Mesenchymal stem cell (in vitro differentiated cells and primary cell): ENCODE results near the gene WFDC6.

Experiments used
- DNase-seq: peaks from one replicate; pipeline ENCODE4 v3.0.0-alpha.2; 2013
- H2AFZ ChIP-seq: one replicate; pipeline ENCODE4 v1.6.1; 2013; ENCODE audit warnings: low read depth, mild to moderate bottlenecking, control low read depth, inconsistent platforms, low read length, moderate library complexity
- H2AK5ac ChIP-seq: 2 replicates; pipeline ENCODE4 v1.6.1; 2013; ENCODE audit warnings: low read length, moderate library complexity, mild to moderate bottlenecking, inconsistent platforms; ENCODE audit not compliant: severe bottlenecking
- H2BK120ac ChIP-seq: one replicate; pipeline ENCODE4 v1.6.1; 2013; ENCODE audit warnings: low read depth, mild to moderate bottlenecking, inconsistent platforms, low read length, moderate library complexity
- H2BK12ac ChIP-seq, 2 experiments: one replicate each; pipeline ENCODE4 v1.6.1; 2013; ENCODE audit warnings: inconsistent platforms in 2 of 2, low read length in 2 of 2, mild to moderate bottlenecking in 2 of 2, moderate library complexity in 2 of 2, control low read depth in 1 of 2
- H2BK15ac ChIP-seq: one replicate; pipeline ENCODE4 v1.6.1; 2013; ENCODE audit warnings: mild to moderate bottlenecking, low read depth, inconsistent platforms; ENCODE audit not compliant: poor library complexity, severe bottlenecking
- H2BK5ac ChIP-seq: 2 replicates; pipeline ENCODE4 v1.6.1; 2013; ENCODE audit warnings: low read depth, mild to moderate bottlenecking, low read length, control low read depth, inconsistent platforms; ENCODE audit not compliant: poor library complexity, severe bottlenecking
- H3K14ac ChIP-seq, 2 experiments: one replicate each; pipeline ENCODE4 v1.6.1; 2013; ENCODE audit warnings: inconsistent platforms in 2 of 2, low read length in 2 of 2, control low read depth in 1 of 2, mild to moderate bottlenecking in 1 of 2, moderate library complexity in 1 of 2
- H3K18ac ChIP-seq, 2 experiments: one replicate each; pipeline ENCODE4 v1.6.1; 2013; ENCODE audit warnings: inconsistent platforms in 2 of 2, low read length in 2 of 2, control low read depth in 1 of 2, low read depth in 1 of 2, mild to moderate bottlenecking in 1 of 2
- H3K23ac ChIP-seq, 2 experiments: one replicate each; pipeline ENCODE4 v1.6.1; 2013; ENCODE audit warnings: inconsistent platforms in 2 of 2, low read length in 2 of 2, mild to moderate bottlenecking in 2 of 2, moderate library complexity in 2 of 2, control low read depth in 1 of 2
- H3K27ac ChIP-seq: 2 replicates; pipeline ENCODE4 v1.5.1; 2013; ENCODE audit warnings: mild to moderate bottlenecking, moderate library complexity, low read length, control low read depth, inconsistent platforms; ENCODE audit not compliant: poor library complexity, severe bottlenecking
- H3K27me3 ChIP-seq, 2 experiments: 2 replicates each; pipeline versions ENCODE4 v1.6.1 to v1.7.0; 2013; ENCODE audit warnings: low read length in 2 of 2, mild to moderate bottlenecking in 2 of 2, moderate library complexity in 2 of 2, control low read depth in 1 of 2, inconsistent platforms in 1 of 2; ENCODE audit not compliant: control insufficient read depth in 1 of 2, insufficient read depth in 1 of 2
- H3K36me3 ChIP-seq, 2 experiments: 2 replicates each; pipeline versions ENCODE4 v1.6.1 to v1.7.0; 2013; ENCODE audit warnings: low read length in 2 of 2, control low read depth in 1 of 2, inconsistent platforms in 1 of 2, low read depth in 1 of 2, mild to moderate bottlenecking in 1 of 2; ENCODE audit not compliant: insufficient read depth in 2 of 2, control insufficient read depth in 1 of 2
- H3K4ac ChIP-seq, 2 experiments: one replicate each; pipeline ENCODE4 v1.6.1; 2013; ENCODE audit warnings: inconsistent platforms in 2 of 2, low read length in 2 of 2, mild to moderate bottlenecking in 2 of 2, moderate library complexity in 2 of 2, control low read depth in 1 of 2, low read depth in 1 of 2
- H3K4me1 ChIP-seq: 2 replicates; pipeline ENCODE4 v1.6.1; 2013; ENCODE audit warnings: low read depth, low read length, control low read depth; ENCODE audit not compliant: control insufficient read depth, insufficient read depth
- H3K4me2 ChIP-seq: 2 replicates; pipeline ENCODE4 v1.6.1; 2013; ENCODE audit warnings: low read length, mild to moderate bottlenecking, inconsistent platforms; ENCODE audit not compliant: poor library complexity, severe bottlenecking
- H3K4me3 ChIP-seq, 2 experiments: 2 replicates each; pipeline versions ENCODE4 v1.5.1 to v1.7.0; 2013; ENCODE audit warnings: low read length in 2 of 2, mild to moderate bottlenecking in 2 of 2, control low read depth in 1 of 2, low read depth in 1 of 2; ENCODE audit not compliant: insufficient read depth in 1 of 2
- H3K79me1 ChIP-seq: replicated peaks from 2 replicates; pipeline ENCODE4 v1.6.1; 2013; ENCODE audit warnings: mild to moderate bottlenecking, control low read depth, low read length, inconsistent platforms; ENCODE audit not compliant: poor library complexity, severe bottlenecking
- H3K9ac ChIP-seq: 2 replicates; pipeline ENCODE4 v1.7.0; 2013; ENCODE audit warnings: mild to moderate bottlenecking, low read length, moderate library complexity
- H3K9me3 ChIP-seq: 2 replicates; pipeline ENCODE4 v1.7.0; 2013; ENCODE audit warnings: mild to moderate bottlenecking, low read length; ENCODE audit not compliant: control insufficient read depth
- H4K8ac ChIP-seq: one replicate; pipeline ENCODE4 v1.6.1; 2013; ENCODE audit warnings: inconsistent platforms, mild to moderate bottlenecking, low read length, moderate library complexity
- H4K91ac ChIP-seq: one replicate; pipeline ENCODE4 v1.6.1; 2013; ENCODE audit warnings: mild to moderate bottlenecking, low read length, inconsistent platforms
- WGBS: methylation state at CpG from one replicate; pipeline ENCODE4 v1.1.7; 2013; ENCODE audit warnings: mixed read lengths; 5-methylcytosine and 5-hydroxymethylcytosine counted together

The WFDC6 gene

DNA sequence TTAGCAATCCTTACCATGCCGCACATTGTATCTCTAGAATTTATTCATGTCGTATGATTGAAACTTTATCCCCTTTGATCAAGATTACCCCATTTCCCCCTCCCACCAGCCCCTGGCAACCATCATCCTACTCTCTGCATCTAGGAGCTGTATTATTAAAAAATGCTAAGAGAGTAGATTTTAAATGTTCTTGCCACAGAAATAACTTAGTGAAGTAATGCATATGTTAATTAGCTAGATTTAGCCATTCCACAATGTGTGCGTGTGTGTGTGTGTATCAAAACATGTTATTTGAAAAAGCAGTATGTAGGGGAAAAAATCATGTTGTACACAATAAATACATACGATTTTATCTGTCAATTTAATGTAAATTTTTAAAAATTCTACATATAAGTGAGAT is 12.0 kb downstream of the WFDC6 start:
- Histone ChIP-seq H4K91ac (no peak overlapping the region), H4K8ac (no peak overlapping the region), H3K14ac (no peak overlapping the region), H2BK5ac (no peak overlapping the region), H3K9me3 (no peaks in the 10 kb centered on the region), H3K4me3 (no peak overlapping the region), H2AK5ac (no peak overlapping the region), H3K27ac (no peak overlapping the region), H3K23ac (no peak overlapping the region), H3K4me2 (no peak overlapping the region), H3K4ac (no peak overlapping the region), H3K27me3 (peaks cover 22 to 41% of the 10 kb centered on the region in 2 experiments), H3K79me1 (no peaks in the 10 kb centered on the region), H3K4me1 (no peaks in the 10 kb centered on the region), H3K18ac (no peak overlapping the region), H2AFZ (no peak overlapping the region), H2BK12ac (no peak overlapping the region), H3K36me3 (no peaks in the 10 kb centered on the region), H2BK15ac (no peak overlapping the region), H2BK120ac (no peak overlapping the region), H3K9ac (no peak overlapping the region)
- no peak for DNase-seq
- WGBS, result 100% methylated on average over 2 of the region's 4 CpGs

DNA sequence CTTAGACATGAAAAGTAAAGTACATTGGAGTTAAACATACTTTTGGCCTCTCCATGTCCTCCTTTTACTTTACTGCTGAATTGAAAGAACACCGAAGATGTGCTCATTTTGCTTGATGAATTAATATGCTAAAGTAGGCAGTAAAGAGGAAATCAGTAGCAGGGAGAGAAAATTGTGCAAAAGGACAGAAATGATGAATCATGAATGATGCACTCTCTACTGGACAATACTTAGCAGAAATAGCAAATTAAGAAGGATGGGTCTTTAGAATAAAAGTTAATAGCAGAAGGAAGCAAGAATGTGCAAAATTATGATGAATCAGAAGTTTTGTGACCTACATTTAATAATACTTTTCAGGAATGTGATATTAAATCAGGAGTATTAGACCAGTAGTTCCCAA is 15.5 kb downstream of the WFDC6 start:
- no peak overlapping the region for H3K9ac ChIP-seq
- H3K4me2 ChIP-seq, result no peak overlapping the region

GRCh38 chr20:45518282-45518681 is 21.0 kb downstream of the WFDC6 start:
- H2BK12ac ChIP-seq, result no peak overlapping the region
- H2BK120ac ChIP-seq, result no peak overlapping the region
- H3K4me2 ChIP-seq, result no peak overlapping the region
- no peak overlapping the region for H3K4me3 ChIP-seq
- no peak overlapping the region for H2BK15ac ChIP-seq
- H3K14ac ChIP-seq, result no peak overlapping the region
- H3K36me3 ChIP-seq, result no peaks in the 10 kb centered on the region
- no peak overlapping the region for H3K23ac ChIP-seq
- no peak overlapping the region for H2AK5ac ChIP-seq
- H3K27ac ChIP-seq, result no peak overlapping the region
- H4K91ac ChIP-seq, result no peak overlapping the region
- no peak overlapping the region for H3K18ac ChIP-seq
- H3K4ac ChIP-seq, result no peak overlapping the region
- no peak for DNase-seq
- WGBS, result 65% methylated on average over 1 of the region's 2 CpGs
- no peak overlapping the region for H4K8ac ChIP-seq
- no peak overlapping the region for H2BK5ac ChIP-seq
- H3K79me1 ChIP-seq, result no peaks in the 10 kb centered on the region
- H3K9me3 ChIP-seq, result no peaks in the 10 kb centered on the region
- no peak overlapping the region for H2AFZ ChIP-seq
- peaks cover 10 to 42% of the 10 kb centered on the region in 2 experiments for H3K27me3 ChIP-seq
- H3K9ac ChIP-seq, result no peak overlapping the region
- H3K4me1 ChIP-seq, result no peaks in the 10 kb centered on the region

More for the DNA sequence above, 15.5 kb downstream of the WFDC6 start:
- Histone ChIP-seq H2AFZ (no peak overlapping the region), H2BK5ac (no peak overlapping the region), H3K4me1 (no peaks in the 10 kb centered on the region), H2BK12ac (no peak overlapping the region), H3K27me3 (peaks cover 22 to 32% of the 10 kb centered on the region in 2 experiments), H3K23ac (no peak overlapping the region), H2BK15ac (no peak overlapping the region), H3K9me3 (no peaks in the 10 kb centered on the region), H3K4ac (no peak overlapping the region), H2AK5ac (no peak overlapping the region), H2BK120ac (no peak overlapping the region), H3K36me3 (no peaks in the 10 kb centered on the region), H3K4me3 (no peak overlapping the region), H3K27ac (no peak overlapping the region), H3K79me1 (no peaks in the 10 kb centered on the region), H3K18ac (no peak overlapping the region), H4K91ac (no peak overlapping the region), H3K14ac (no peak overlapping the region), H4K8ac (no peak overlapping the region)
- no peak for DNase-seq
- WGBS, result 42% methylated on average over 1 of the region's 1 CpG

- no peak within 1 kb of the TSS for H2AK5ac ChIP-seq
- no peak within 1 kb of the TSS for H3K18ac ChIP-seq
- no peak within 1 kb of the TSS for H2BK120ac ChIP-seq
- H3K4me3 ChIP-seq, result no peak within 1 kb of the TSS
- H2BK5ac ChIP-seq, result no peak within 1 kb of the TSS
- H3K23ac ChIP-seq, result no peak within 1 kb of the TSS
- H4K8ac ChIP-seq, result no peak within 1 kb of the TSS
- H2BK15ac ChIP-seq, result no peak within 1 kb of the TSS
- H2BK12ac ChIP-seq, result no peak within 1 kb of the TSS
- H4K91ac ChIP-seq, result no peak within 1 kb of the TSS
- peaks cover 0 to 30% of the 10 kb centered on the region in 2 experiments for H3K27me3 ChIP-seq
- no peak within 1 kb of the TSS for H3K14ac ChIP-seq
- DNase-seq, result no peak
- H3K4ac ChIP-seq, result no peak within 1 kb of the TSS
- H2AFZ ChIP-seq, result no peak within 1 kb of the TSS
- WGBS, result 67% methylated on average over 5 of the region's 5 CpGs
- H3K27ac ChIP-seq, result no peak within 1 kb of the TSS
- no peaks in the 10 kb centered on the region for H3K4me1 ChIP-seq
- H3K9me3 ChIP-seq, result no peaks in the 10 kb centered on the region
- no peaks in the 10 kb centered on the region for H3K36me3 ChIP-seq
- no peaks in the 10 kb centered on the region for H3K79me1 ChIP-seq
- no peak within 1 kb of the TSS for H3K9ac ChIP-seq
- H3K4me2 ChIP-seq, result no peak within 1 kb of the TSS
These were observed 24.0 kb downstream of the WFDC6 start, which contains the start of gene SPINT3 for GRCh38 chr20:45515147-45515913. SPINT3 (minus strand) TSS chr20:45515622; CDS start chr20:45515608, 14 bp downstream.
